ENCODE data around the gene SLC38A3.

SLC38A3 gene

GRCh38 chr3:50266836-50267235, 61.8 kb downstream of the SLC38A3 start:
- no peak for DNase-seq (ENCODE audit: low read depth in 3 of 3)

DNA sequence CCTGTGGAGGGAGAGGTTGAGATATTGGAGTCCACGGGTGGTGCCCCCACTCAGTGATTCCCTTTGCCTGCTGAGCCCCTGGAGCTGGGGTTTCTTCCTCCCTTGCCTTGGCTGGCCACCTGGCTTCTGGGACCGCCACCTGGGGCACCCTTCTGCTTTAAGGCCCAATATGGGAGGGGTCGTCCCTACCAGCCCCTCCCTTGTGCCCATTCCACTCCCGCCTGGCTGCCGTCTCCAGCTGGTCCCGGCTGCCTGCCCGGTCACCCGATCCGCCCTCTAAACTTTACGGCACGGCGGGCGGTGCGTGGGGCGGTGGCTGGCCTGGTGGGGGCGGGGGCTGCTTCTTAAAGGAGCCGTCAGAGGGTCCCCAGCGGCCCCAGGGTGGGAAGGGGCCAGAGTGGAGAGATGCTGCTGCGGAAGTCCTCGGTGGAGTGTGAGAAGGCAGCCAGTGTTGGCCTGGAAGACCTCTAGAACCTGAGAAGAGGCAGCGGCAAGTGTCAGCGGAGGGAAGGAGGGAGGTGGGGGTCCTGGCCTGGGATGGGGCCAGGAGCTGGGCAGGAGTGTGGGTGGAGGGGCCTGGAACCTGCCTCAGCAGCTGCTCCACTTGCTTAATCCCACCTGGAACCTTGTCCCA, 62.3 kb downstream of the SLC38A3 start:
- DNase-seq (ENCODE audit: low read depth in 3 of 3): no peak

DNA sequence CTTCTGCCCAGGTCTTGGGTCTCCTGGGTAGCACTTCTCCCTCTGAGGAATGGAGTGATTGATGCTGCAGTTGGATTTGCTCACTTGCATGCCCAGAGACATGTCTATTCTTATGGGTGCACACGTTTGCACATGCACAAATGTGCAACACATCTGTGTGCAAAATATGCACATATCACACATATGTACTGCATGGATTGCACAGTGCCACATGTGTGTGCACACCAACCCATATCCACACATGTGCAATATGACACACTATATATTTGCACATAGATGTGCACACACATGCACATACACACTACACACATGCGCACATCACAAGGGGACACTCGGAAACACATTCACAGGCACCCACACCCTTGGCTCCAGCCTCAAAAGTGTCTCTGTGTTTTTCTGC, 63.2 kb downstream of the SLC38A3 start:
- DNase-seq (ENCODE audit: low read depth in 3 of 3): no peak

DNA sequence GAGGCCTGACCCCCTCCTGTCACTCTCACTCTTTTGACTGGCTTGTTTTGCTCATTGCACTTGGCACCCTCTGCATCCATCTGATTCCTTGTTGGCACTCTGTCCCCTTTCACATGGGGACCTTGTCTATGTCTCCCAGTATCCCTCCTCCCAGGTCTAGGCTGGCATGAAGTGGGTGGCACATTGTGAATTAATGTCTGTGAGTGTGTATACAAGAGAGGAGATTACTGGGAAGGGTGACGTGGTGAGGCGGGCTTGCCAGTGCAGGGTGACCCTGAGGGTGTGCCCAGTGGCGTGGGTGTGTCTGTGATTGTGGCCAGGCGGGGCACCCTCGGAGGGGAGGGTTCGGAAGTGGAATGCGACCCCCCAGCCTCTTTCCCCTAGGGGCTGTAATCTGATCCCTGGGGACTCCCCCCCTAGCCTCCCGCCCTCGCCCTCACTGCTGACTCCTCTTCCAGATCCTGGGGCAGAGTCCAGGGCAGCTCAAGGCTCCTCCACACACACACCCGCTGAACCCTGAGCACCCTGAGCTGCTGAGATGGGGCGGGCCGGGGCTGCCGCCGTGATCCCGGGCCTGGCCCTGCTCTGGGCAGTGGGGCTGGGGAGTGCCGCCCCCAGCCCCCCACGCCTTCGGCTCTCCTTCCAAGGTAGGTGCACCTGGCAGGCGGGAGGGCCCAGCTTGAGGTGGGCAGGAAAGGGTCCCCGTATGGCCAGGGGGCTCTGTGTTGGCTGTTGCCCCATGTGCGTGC, 63.8 kb downstream of the SLC38A3 start, which contains the start of gene SEMA3B:
Gene SEMA3B, plus strand, starts transcription at position 445 of the 749 bp plus-strand sequence. Its CDS starts 94 bp downstream, at position 539.
- no peak for DNase-seq (ENCODE audit: low read depth in 3 of 3)

DNA sequence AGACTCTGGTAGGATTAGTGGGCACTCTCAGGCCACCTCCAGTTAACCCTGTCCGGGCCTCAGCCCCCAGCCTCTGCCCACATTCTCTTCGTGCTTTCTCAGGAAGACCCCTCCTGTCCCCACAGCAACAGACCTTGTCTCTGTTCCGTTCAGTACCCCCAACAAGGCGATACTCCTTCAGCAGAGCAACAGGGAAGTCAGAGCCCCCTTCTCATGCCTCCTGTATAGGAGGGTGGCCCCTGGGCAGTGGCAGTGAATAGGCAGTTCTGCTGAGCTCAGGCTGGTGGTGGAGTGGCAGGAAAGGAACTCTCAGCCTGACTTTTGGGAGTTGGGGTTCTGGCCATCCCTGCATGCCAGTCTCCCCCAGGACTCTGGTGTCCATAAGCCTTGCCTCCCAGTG, 64.4 kb downstream of the SLC38A3 start:
- DNase-seq (ENCODE audit: low read depth in 3 of 3): no peak

- no peak for DNase-seq (ENCODE audit: low read depth in 3 of 3)
Measured at GRCh38 chr3:50269977-50270413, 64.9 kb downstream of the SLC38A3 start.

- no peak for DNase-seq (ENCODE audit: low read depth in 3 of 3)
Measured at GRCh38 chr3:50270422-50271224, 65.6 kb downstream of the SLC38A3 start.
